Pons (tissue), 1 donor: ENCODE data around the gene CLASP2.
"Not testable (repeated sequence)": the region's sequence is repeated elsewhere in the genome, so short reads cannot be mapped to it uniquely, and the experiment has no call there.

Source experiments
- DNase-seq: peaks from one replicate; pipeline ENCODE4 v3.0.0-alpha.2; 2016; ENCODE audit warnings: low spot score

CLASP2 gene

GRCh38 chr3:33541918-33542317, 176.1 kb downstream of the CLASP2 start:
- no peak for DNase-seq

- DNase-seq = no peak
These were observed 179.2 kb downstream of the CLASP2 start for GRCh38 chr3:33538678-33539339.

GRCh38 chr3:33537133-33537532, 180.9 kb downstream of the CLASP2 start:
- DNase-seq = no peak

GRCh38 chr3:33526787-33527186, 191.3 kb downstream of the CLASP2 start:
- DNase-seq = no peak

- no peak for DNase-seq
These were observed 192.8 kb downstream of the CLASP2 start for GRCh38 chr3:33525232-33525631.

GRCh38 chr3:33523093-33523667, 194.9 kb downstream of the CLASP2 start:
- no peak for DNase-seq

- no peak for DNase-seq
These were observed 196.3 kb downstream of the CLASP2 start for GRCh38 chr3:33521736-33522135.

GRCh38 chr3:33513262-33513863, 204.7 kb downstream of the CLASP2 start:
- DNase-seq = no peak

- DNase-seq = no peak
These were observed 213.0 kb downstream of the CLASP2 start for GRCh38 chr3:33505027-33505426.

- no peak for DNase-seq
These were observed 221.6 kb downstream of the CLASP2 start for GRCh38 chr3:33496449-33496848.

GRCh38 chr3:33491721-33492120, 226.3 kb downstream of the CLASP2 start:
- DNase-seq = no peak

- no peak for DNase-seq
These were observed 227.3 kb downstream of the CLASP2 start for GRCh38 chr3:33490641-33491241.

- DNase-seq = no peak
These were observed 229.4 kb downstream of the CLASP2 start for GRCh38 chr3:33488683-33489082.

- no peak for DNase-seq
These were observed 229.8 kb downstream of the CLASP2 start for GRCh38 chr3:33488246-33488645.

GRCh38 chr3:33482111-33482521, 235.9 kb downstream of the CLASP2 start:
- DNase-seq = no peak

- DNase-seq = no peak
These were observed 243.2 kb downstream of the CLASP2 start for GRCh38 chr3:33474896-33475295.

- DNase-seq = no peak
These were observed 244.2 kb downstream of the CLASP2 start for GRCh38 chr3:33473813-33474212.

GRCh38 chr3:33467786-33468185, 250.3 kb downstream of the CLASP2 start:
- DNase-seq = no peak

GRCh38 chr3:33461097-33461496, 257.0 kb downstream of the CLASP2 start:
- no peak for DNase-seq

- not testable (repeated sequence) for DNase-seq
These were observed 258.5 kb downstream of the CLASP2 start for GRCh38 chr3:33459577-33459976.

- no peak for DNase-seq
These were observed 259.6 kb downstream of the CLASP2 start for GRCh38 chr3:33458446-33458845.

GRCh38 chr3:33456756-33457155, 261.3 kb downstream of the CLASP2 start:
- no peak for DNase-seq

- no peak for DNase-seq
These were observed 264.7 kb downstream of the CLASP2 start for GRCh38 chr3:33453331-33453761.
